ENCODE measurements around the gene GPR84.

GPR84 gene

DNA sequence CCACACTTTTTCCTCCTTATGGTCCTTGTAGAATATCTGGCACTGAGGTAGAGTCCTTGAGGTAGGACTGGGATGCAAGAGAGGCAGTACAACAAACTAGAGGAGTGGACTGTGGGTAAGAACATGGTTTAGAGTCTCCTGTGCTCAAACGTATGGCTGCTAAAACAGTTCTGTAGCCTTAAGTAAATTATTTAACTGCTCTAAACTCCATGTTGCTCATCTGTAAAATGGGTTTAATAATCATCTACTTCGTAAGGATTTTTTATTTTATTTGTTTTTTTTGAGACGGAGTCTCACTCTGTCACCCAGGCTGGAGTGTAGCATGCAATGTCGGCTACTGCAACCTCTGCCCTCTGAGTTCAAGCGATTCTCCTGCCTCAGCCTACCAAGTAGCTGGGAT is 42.9 kb downstream of the GPR84 start:
- no peak for DNase-seq
